Smooth muscle cell of the brain vasculature (primary cell): ENCODE data around the gene BAIAP2L2.
"Not testable (repeated sequence)": the region's sequence is repeated elsewhere in the genome, so short reads cannot be mapped to it uniquely, and the experiment has no call there.

ENCODE experiments used
- DNase-seq: peaks from one replicate; pipeline ENCODE4 v3.0.0-alpha.2; 2012; ENCODE audit warnings: low read depth, low spot score

The BAIAP2L2 gene

DNA sequence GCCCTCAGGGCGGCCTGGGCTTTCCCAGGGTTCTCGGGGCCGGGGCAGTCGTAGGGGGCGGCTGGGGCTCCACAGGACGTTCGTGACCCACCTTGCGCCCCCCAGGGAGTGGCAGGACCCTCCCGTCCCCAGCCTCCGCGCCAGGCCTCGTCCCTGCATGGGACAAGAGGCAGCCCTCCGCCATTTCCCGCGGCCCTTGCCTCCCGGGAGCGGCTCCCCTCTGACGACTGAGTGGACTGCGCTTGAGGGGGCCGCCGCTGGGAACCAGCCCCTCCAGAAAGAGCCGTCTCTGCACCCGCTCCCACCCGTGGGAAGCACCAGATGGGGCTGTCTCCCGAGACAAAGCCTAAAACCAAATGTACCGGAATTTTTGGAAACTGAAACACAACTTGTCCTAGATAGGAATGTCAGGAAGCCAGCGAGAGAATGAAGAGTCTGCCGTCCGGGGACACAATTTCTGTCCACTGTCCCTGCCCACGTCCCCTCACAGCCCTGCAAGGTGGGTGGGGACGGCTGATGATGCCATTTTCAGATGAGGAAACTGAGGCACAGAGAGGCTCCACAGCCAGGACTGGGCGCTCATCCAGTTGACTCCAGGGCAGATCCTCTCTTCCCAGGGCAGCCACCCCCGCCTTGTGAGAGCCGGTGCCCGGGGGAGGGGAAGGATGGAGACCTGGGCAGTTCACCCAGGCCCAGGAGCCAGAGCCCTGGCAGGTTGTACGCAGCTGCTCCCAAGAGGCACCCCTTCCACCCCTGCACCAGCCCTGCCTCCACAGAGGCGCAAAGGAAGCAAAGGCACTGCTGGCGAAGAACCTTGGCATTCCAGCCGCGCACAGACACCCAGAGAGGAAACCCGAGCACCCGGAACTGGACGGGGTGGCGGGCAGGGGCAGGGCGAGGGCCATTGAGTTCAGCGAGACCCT, 71.3 kb downstream of the BAIAP2L2 start:
- DNase-seq: no peak

DNA sequence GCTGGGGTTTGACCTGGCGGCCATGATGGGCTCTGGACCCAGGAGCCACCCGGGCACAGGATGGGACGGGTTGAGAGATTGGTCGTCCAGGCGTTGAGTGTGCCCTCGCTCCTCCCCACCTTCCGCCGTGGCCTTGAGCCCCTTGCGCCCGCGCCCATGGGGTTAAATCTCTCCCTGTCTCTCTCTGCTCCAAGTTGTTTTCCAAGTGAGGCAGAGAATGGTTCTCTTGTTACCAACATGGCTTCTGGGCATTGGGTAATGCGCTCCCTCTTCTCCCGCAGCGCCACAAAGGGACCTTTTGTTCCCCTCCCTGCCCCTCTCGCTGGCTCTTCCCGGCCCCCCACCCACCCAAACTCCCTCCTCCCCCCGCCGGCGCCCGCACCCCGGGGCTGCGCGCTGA, 72.1 kb downstream of the BAIAP2L2 start:
- no peak for DNase-seq

DNA sequence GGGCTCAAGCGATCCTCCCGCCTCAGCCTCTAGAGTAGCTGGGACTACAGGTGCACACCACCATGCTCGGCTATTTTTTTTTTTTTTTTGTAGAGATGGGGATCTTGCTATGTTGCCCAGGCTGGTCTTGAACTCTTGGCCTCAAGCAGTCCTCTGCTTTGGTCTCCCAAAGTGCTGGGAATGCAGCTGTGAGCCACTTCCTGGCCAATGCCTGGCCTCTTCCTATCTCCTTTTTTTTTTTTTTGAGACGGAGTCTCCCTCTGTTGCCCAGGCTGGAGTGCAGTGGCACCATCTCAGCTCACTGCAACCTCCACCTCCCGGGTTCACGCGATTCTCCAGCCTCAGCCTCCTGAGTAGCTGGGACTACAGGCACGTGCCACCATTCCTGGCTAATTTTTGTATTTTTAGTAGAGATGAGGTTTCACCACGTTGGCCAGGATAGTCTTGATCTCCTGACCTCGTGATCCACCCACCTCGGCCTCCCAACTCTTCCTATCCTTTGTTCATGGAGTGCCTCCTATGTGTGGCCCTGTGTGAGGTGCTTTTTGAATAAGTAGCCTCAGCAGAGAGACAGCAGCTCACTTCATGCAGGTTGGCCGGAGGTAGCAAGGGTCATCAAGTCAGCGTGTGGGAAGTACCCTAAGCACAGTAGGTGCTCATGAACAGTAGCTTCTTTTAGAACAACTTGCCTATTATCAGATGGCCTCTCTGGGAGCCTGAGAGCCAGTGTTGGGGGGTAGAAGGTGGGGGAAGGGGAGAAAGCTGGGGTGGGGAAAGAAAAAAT, 72.9 kb downstream of the BAIAP2L2 start:
- not testable (repeated sequence) for DNase-seq

DNA sequence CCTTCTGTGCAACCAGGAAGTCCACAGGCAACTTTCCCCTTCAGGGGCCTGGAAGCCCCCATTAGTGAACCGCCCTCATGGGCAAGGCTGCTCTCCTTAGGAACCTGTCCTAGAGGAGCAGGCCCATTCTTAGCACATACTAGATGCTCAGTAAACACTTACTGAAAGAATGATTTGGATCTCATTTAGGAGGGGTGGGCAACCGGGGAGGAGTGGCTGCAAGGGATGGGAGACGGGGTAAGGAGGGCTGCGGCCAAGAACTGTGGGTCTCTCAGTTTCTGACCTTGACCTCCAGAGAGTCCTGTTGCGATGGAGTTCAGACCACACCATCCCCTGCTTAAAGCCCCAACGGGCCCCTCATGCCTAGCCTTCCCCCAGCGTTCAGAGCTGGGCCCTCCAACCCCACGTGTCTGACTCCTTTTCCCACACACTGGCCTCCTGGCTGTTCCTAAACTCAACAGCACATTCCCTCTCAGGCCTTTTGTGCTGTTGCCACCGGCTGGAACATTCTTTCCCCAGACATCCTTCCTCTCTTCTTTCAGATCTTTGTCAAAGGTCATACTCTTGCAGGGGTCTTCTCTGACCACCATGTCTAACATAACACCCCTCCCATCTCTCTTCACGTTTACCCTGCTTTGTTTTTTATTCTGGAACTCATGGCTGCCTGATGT, 74.0 kb downstream of the BAIAP2L2 start:
- DNase-seq: no peak

GRCh38 chr22:38035530-38035885, 75.0 kb downstream of the BAIAP2L2 start:
- no peak for DNase-seq
